ENCODE data around the gene IFNGR1. TPM values are rescaled to one million over a fixed set of nuclear protein-coding genes. Genes with fewer than 3 reads are reported as not detected.

Gene IFNGR1
- total and polyA plus RNA-seq, 2 experiments from 2014 or later = 83.6 to 127 TPM

DNA sequence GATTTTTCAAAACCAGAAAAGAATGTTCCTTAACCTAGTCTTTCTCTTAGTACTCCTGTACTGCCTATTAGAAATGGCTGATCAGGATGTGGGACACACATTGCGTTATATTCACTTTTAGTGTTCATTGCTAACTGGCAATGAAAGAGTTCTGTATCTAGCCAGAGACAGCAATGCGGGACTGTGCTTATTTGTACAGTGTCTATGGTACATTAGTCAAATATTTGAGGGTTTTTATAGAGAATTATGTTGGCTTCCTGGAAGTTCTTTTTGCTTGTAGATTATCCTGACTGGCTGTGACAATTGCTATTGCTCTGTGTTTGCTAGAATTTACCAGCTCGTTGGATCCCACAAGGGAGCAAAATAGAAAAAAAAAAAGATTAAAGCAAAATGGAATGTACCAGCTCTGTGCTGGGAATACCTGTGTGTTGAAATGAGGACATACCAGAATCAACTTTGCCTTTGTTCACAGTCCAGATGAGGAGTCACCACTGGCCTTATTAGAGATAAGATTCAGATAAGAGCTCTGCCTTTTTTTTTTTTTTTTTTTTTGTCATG is 22.4 kb upstream of the IFNGR1 start:
- WGBS (ENCODE audit: low lambda C conversion rate, missing lambda C conversion rate) = 21% methylated on average over 3 of the region's 3 CpGs
- no peaks in the 10 kb centered on the region for H3K36me3 ChIP-seq (replicated peaks; ENCODE audit: insufficient read depth, low read depth)
- H2AFZ ChIP-seq = peak overlapping the region; percentile 10
- TF ChIP-seq EZH2 (IDR thresholded peaks at IDR 0.05; ENCODE audit: borderline replicate concordance) = no peak
- no peak for TF ChIP-seq EZH2phosphoT487 (IDR thresholded peaks at IDR 0.05; ENCODE audit: low read depth, severe bottlenecking, unreplicated experiment)
- TF ChIP-seq, protein P1, sequence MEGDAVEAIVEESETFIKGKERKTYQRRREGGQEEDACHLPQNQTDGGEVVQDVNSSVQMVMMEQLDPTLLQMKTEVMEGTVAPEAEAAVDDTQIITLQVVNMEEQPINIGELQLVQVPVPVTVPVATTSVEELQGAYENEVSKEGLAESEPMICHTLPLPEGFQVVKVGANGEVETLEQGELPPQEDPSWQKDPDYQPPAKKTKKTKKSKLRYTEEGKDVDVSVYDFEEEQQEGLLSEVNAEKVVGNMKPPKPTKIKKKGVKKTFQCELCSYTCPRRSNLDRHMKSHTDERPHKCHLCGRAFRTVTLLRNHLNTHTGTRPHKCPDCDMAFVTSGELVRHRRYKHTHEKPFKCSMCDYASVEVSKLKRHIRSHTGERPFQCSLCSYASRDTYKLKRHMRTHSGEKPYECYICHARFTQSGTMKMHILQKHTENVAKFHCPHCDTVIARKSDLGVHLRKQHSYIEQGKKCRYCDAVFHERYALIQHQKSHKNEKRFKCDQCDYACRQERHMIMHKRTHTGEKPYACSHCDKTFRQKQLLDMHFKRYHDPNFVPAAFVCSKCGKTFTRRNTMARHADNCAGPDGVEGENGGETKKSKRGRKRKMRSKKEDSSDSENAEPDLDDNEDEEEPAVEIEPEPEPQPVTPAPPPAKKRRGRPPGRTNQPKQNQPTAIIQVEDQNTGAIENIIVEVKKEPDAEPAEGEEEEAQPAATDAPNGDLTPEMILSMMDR (IDR thresholded peaks at IDR 0.05; ENCODE audit: poor library complexity) = no peak
- H3K4me1 ChIP-seq (ENCODE audit: insufficient read depth) = peaks cover 36% of the 10 kb centered on the region
- no peaks in the 10 kb centered on the region for H3K27me3 ChIP-seq
- H3K9me3 ChIP-seq (ENCODE audit: low read depth) = no peaks in the 10 kb centered on the region
- H3K4me3 ChIP-seq = no peak overlapping the region
- H4K20me1 ChIP-seq (ENCODE audit: insufficient read depth, poor library complexity, severe bottlenecking) = no peaks in the 10 kb centered on the region
- H3K9me2 ChIP-seq (replicated peaks; ENCODE audit: insufficient read depth) = no peaks in the 10 kb centered on the region
- peak overlapping the region; percentile 17 for H3K4me2 ChIP-seq
- no peaks in the 10 kb centered on the region for H3K79me2 ChIP-seq
- peak; percentile 48 for DNase-seq (ENCODE audit: low spot score)
- peak overlapping the region; percentile 74 for H3K27ac ChIP-seq

- Histone ChIP-seq H3K9me2 (replicated peaks; ENCODE audit: insufficient read depth) (no peaks in the 10 kb centered on the region), H3K4me2 (no peak overlapping the region), H3K79me2 (no peaks in the 10 kb centered on the region), H3K4me3 (no peak overlapping the region), H3K27ac (peak overlapping the region; percentile 74), H2AFZ (no peak overlapping the region), H3K4me1 (ENCODE audit: insufficient read depth) (peaks cover 37% of the 10 kb centered on the region), H3K9me3 (ENCODE audit: low read depth) (no peaks in the 10 kb centered on the region), H4K20me1 (ENCODE audit: insufficient read depth, poor library complexity, severe bottlenecking) (no peaks in the 10 kb centered on the region), H3K36me3 (replicated peaks; ENCODE audit: insufficient read depth, low read depth) (no peaks in the 10 kb centered on the region), H3K27me3 (no peaks in the 10 kb centered on the region)
- no peak for TF ChIP-seq EZH2 (IDR thresholded peaks at IDR 0.05; ENCODE audit: borderline replicate concordance)
- WGBS (ENCODE audit: low lambda C conversion rate, missing lambda C conversion rate) = 76% methylated on average over 1 of the region's 1 CpG
- DNase-seq (ENCODE audit: low spot score) = peak; percentile 53
These were observed 21.0 kb upstream of the IFNGR1 start for GRCh38 chr6:137240168-137240567.

DNA sequence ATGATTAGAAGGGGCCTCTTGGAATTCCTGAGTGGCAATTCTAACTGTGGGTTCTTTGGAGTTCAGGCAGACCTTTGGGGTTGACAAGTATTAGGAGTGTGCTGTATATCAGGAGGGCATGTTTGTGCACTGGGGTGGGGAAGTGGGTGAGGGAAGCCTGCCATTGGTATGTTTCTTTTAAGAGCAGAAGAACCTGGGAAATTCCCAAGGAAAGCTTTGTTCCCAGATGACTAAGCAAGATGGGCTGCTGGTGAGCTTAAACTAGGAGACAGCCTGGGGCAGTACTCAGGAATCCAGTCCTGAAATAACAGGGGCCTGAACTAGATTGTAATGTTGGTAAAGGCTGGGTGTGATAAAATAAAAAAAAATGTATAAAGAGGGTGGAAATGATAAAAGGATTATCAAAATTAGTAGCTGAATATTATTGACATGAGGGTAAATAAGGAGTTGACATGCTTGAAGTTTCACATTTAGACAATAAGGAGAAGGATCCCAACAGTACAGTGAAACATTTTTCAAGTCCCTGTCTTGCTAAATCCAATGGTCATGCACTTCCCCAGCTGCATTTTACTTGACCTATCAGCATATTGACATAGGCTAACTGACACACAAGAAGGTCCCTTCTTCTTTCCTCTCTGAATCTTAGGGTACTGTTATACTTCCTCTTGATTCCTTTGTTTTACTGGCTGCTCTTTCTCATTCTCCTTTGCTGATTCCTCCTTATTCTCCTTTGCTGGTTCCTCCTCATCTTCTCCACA is 18.4 kb upstream of the IFNGR1 start:
- Histone ChIP-seq H3K4me2 (peak overlapping the region; percentile 36), H2AFZ (peak overlapping the region; percentile 24), H3K36me3 (replicated peaks; ENCODE audit: insufficient read depth, low read depth) (no peaks in the 10 kb centered on the region), H3K4me3 (no peak overlapping the region), H3K79me2 (no peaks in the 10 kb centered on the region), H3K4me1 (ENCODE audit: insufficient read depth) (peaks cover 37% of the 10 kb centered on the region), H3K27ac (peak overlapping the region; percentile 83), H4K20me1 (ENCODE audit: insufficient read depth, poor library complexity, severe bottlenecking) (no peaks in the 10 kb centered on the region), H3K9me3 (ENCODE audit: low read depth) (no peaks in the 10 kb centered on the region), H3K9me2 (replicated peaks; ENCODE audit: insufficient read depth) (no peaks in the 10 kb centered on the region), H3K27me3 (no peaks in the 10 kb centered on the region)
- peak; percentile 62 for DNase-seq (ENCODE audit: low spot score)
- TF ChIP-seq EZH2phosphoT487 (IDR thresholded peaks at IDR 0.05; ENCODE audit: low read depth, severe bottlenecking, unreplicated experiment) (no peak), EZH2 (IDR thresholded peaks at IDR 0.05; ENCODE audit: borderline replicate concordance) (no peak)
- TF ChIP-seq, protein P1 (IDR thresholded peaks at IDR 0.05; ENCODE audit: poor library complexity) = no peak

GRCh38 chr6:137236581-137237355 is 17.6 kb upstream of the IFNGR1 start:
- peak overlapping the region; percentile 36 for H3K4me2 ChIP-seq
- DNase-seq (ENCODE audit: low spot score) = no peak
- TF ChIP-seq EZH2phosphoT487 (IDR thresholded peaks at IDR 0.05; ENCODE audit: low read depth, severe bottlenecking, unreplicated experiment) (no peak), EZH2 (IDR thresholded peaks at IDR 0.05; ENCODE audit: borderline replicate concordance) (no peak)
- TF ChIP-seq, protein P1 (IDR thresholded peaks at IDR 0.05; ENCODE audit: poor library complexity) = no peak
- WGBS (ENCODE audit: low lambda C conversion rate, missing lambda C conversion rate) = 66% methylated on average over 5 of the region's 5 CpGs
- no peaks in the 10 kb centered on the region for H3K9me3 ChIP-seq (ENCODE audit: low read depth)
- H3K9me2 ChIP-seq (replicated peaks; ENCODE audit: insufficient read depth) = no peaks in the 10 kb centered on the region
- H4K20me1 ChIP-seq (ENCODE audit: insufficient read depth, poor library complexity, severe bottlenecking) = no peaks in the 10 kb centered on the region
- H2AFZ ChIP-seq = peak overlapping the region; percentile 24
- H3K27ac ChIP-seq = peak overlapping the region; percentile 83
- no peaks in the 10 kb centered on the region for H3K36me3 ChIP-seq (replicated peaks; ENCODE audit: insufficient read depth, low read depth)
- H3K4me3 ChIP-seq = no peak overlapping the region
- peaks cover 31% of the 10 kb centered on the region for H3K4me1 ChIP-seq (ENCODE audit: insufficient read depth)
- H3K79me2 ChIP-seq = no peaks in the 10 kb centered on the region
- no peaks in the 10 kb centered on the region for H3K27me3 ChIP-seq
